Endodermal cell (in vitro differentiated cells): ENCODE results near the gene OR6C75. TPM values are rescaled to one million over a fixed set of nuclear protein-coding genes. Genes with fewer than 3 reads are reported as not detected.
"Not testable (repeated sequence)": the region's sequence is repeated elsewhere in the genome, so short reads cannot be mapped to it uniquely, and the experiment has no call there.

Experiments
- DNase-seq: peaks from one replicate; pipeline ENCODE4 v3.0.0-alpha.2; 2017
- H3K27ac ChIP-seq: 2 replicates; pipeline ENCODE4 v1.5.1; 2013; ENCODE audit warnings: mild to moderate bottlenecking, low read depth, low read length, moderate library complexity
- H3K27me3 ChIP-seq: 2 replicates; pipeline ENCODE4 v1.6.1; 2013; ENCODE audit warnings: mild to moderate bottlenecking, low read length, moderate library complexity; ENCODE audit not compliant: insufficient read depth, control insufficient read depth, poor library complexity, severe bottlenecking
- H3K36me3 ChIP-seq: 2 replicates; pipeline ENCODE4 v1.7.0; 2013; ENCODE audit warnings: mild to moderate bottlenecking, low read length, moderate library complexity; ENCODE audit not compliant: control insufficient read depth, insufficient read depth
- H3K4me1 ChIP-seq: one replicate; pipeline ENCODE4 v1.7.0; 2013; ENCODE audit warnings: low read length; ENCODE audit not compliant: control insufficient read depth, insufficient read depth
- H3K4me3 ChIP-seq: 2 replicates; pipeline ENCODE4 v1.5.1; 2013; ENCODE audit warnings: mild to moderate bottlenecking, low read length, moderate library complexity
- H3K9ac ChIP-seq: 2 replicates; pipeline ENCODE4 v1.6.1; 2013; ENCODE audit warnings: mild to moderate bottlenecking, low read length, moderate library complexity; ENCODE audit not compliant: poor library complexity, severe bottlenecking; ENCODE audit errors: extremely low read depth
- H3K9me3 ChIP-seq: 2 replicates; pipeline ENCODE4 v1.6.1; 2013; ENCODE audit warnings: mild to moderate bottlenecking, low read length, moderate library complexity; ENCODE audit not compliant: control insufficient read depth
- H3K27ac Mint-ChIP-seq: 2 replicates; pipeline ENCODE4 v1.8.0; 2020; ENCODE audit warnings: mixed read lengths
- H3K27me3 Mint-ChIP-seq: 2 replicates; pipeline ENCODE4 v1.8.0; 2021; ENCODE audit warnings: mild to moderate bottlenecking, mixed read lengths; ENCODE audit not compliant: insufficient read depth
- H3K36me3 Mint-ChIP-seq: 2 replicates; pipeline ENCODE4 v1.8.0; 2020; ENCODE audit warnings: low read depth, mixed read lengths
- H3K4me1 Mint-ChIP-seq: 2 replicates; pipeline ENCODE4 v1.8.0; 2020; ENCODE audit warnings: mixed read lengths
- H3K4me3 Mint-ChIP-seq: 2 replicates; pipeline ENCODE4 v1.8.0; 2020; ENCODE audit warnings: mild to moderate bottlenecking, moderate library complexity, mixed read lengths
- H3K9me3 Mint-ChIP-seq: 2 replicates; pipeline ENCODE4 v1.8.0; 2020; ENCODE audit warnings: mild to moderate bottlenecking, mixed read lengths
- WGBS, 2 experiments: methylation state at CpG; one replicate each; pipeline versions ENCODE4 v1.1.5 to v1.1.7; 2013; ENCODE audit warnings: missing lambda C conversion rate in 2 of 2, mixed read lengths in 1 of 2; ENCODE audit not compliant: insufficient coverage in 1 of 2, insufficient read length in 1 of 2; 5-methylcytosine and 5-hydroxymethylcytosine counted together
- long read RNA-seq, 4 experiments: library from polyadenylated mRNA in 2 of 4; library from RNA in 1 of 4; library from capped mRNA in 1 of 4; stranded (forward) in 3 of 4; unstranded in 1 of 4; transcript quantifications; one replicate each; pipeline ENCODE4 v2.0.0, GENCODE V29; 2020 to 2021; ENCODE audit warnings: inconsistent platforms in 1 of 4
- polyA plus RNA-seq, 2 experiments: library from polyadenylated mRNA; stranded (reverse); fragments of 50-300 nt; gene quantifications; one replicate each; pipeline ENCODE4 v1.2.3, GENCODE V29; 2013
- total RNA-seq, 2 donors: library from RNA; stranded (reverse); fragmentation: NEBNext Ultra II Directional in 1 of 2; extraction: Animal tissue kit (Norgen Biotek cat#: 25700) in 1 of 2; gene quantifications; 2 replicates in 1 of 2; 3 replicates in 1 of 2; pipeline ENCODE4 v1.2.1, GENCODE V29; 2021
- TF ChIP-seq, protein P1 (sequence below): fragments of 200-600 bp; sonication (generic); conservative IDR thresholded peaks from 2 replicates; pipeline ENCODE4 v1.5.0; 2021; ENCODE audit warnings: antibody characterized with exemption, mild to moderate bottlenecking

The OR6C75 gene
- not detected for total RNA-seq
- polyA plus RNA-seq (2013, experiment 1 of 2), result not detected
- polyA plus RNA-seq (2013, experiment 2 of 2), result not detected
- long read RNA-seq, experiment 1, result 0 reads
- long read RNA-seq, experiment 2, result 0 reads
- long read RNA-seq, experiment 3, result 0 reads
- long read RNA-seq, experiment 4, result 0 reads

DNA sequence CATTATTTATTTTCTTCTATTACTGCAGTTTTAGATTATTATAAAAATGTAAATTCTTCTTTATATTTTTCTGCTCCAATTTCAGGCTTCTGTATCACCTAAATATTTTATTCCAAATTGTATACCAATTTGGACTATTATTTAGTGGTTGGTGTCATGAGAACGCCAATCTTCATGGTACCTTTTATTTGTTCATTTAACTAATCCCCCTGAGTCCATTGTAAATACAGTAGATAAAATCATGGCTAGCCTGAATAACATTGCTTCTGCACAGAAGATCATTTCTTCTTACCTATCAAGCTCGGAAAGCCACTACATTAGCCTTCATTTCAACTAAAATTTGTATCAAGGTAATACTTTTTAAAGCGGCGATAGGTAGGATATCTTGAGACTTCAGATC lies at the start of gene OR6C75:
Gene OR6C75, plus strand, starts transcription at position 301 of the 400 bp plus-strand sequence. CDS start 2,136 bp downstream, outside the sequence.
- H3K9me3 Mint-ChIP-seq, result no peaks in the 10 kb centered on the region
- H3K4me3 ChIP-seq, result no peak within 1 kb of the TSS
- H3K36me3 Mint-ChIP-seq, result no peaks in the 10 kb centered on the region
- no peaks in the 10 kb centered on the region for H3K27me3 ChIP-seq
- H3K27ac Mint-ChIP-seq, result no peak within 1 kb of the TSS
- DNase-seq, result no peak
- H3K9me3 ChIP-seq, result no peaks in the 10 kb centered on the region
- 87 to 100% methylated on average over 3 to 4 of the region's 4 CpGs for WGBS, 2 experiments
- H3K4me1 ChIP-seq, result no peaks in the 10 kb centered on the region
- H3K27me3 Mint-ChIP-seq, result no peaks in the 10 kb centered on the region
- no peak within 1 kb of the TSS for H3K9ac ChIP-seq
- no peaks in the 10 kb centered on the region for H3K36me3 ChIP-seq
- no peaks in the 10 kb centered on the region for H3K4me1 Mint-ChIP-seq
- no peak within 1 kb of the TSS for H3K4me3 Mint-ChIP-seq
- H3K27ac ChIP-seq, result no peak within 1 kb of the TSS
- TF ChIP-seq, protein P1, sequence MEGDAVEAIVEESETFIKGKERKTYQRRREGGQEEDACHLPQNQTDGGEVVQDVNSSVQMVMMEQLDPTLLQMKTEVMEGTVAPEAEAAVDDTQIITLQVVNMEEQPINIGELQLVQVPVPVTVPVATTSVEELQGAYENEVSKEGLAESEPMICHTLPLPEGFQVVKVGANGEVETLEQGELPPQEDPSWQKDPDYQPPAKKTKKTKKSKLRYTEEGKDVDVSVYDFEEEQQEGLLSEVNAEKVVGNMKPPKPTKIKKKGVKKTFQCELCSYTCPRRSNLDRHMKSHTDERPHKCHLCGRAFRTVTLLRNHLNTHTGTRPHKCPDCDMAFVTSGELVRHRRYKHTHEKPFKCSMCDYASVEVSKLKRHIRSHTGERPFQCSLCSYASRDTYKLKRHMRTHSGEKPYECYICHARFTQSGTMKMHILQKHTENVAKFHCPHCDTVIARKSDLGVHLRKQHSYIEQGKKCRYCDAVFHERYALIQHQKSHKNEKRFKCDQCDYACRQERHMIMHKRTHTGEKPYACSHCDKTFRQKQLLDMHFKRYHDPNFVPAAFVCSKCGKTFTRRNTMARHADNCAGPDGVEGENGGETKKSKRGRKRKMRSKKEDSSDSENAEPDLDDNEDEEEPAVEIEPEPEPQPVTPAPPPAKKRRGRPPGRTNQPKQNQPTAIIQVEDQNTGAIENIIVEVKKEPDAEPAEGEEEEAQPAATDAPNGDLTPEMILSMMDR, result no peak

GRCh38 chr12:55314043-55314442 lies 48.7 kb upstream of the OR6C75 start, which contains the start of gene OR6C1:
Gene OR6C1 (plus strand): TSS chr12:55314343. CDS start chr12:55320600, 6,257 bp downstream.
- H3K27me3 Mint-ChIP-seq, result no peaks in the 10 kb centered on the region
- no peaks in the 10 kb centered on the region for H3K9me3 Mint-ChIP-seq
- WGBS, 2 experiments, result 96% methylated on average over 2 of the region's 2 CpGs; no CpG with 5 or more reads in 1 of the 2 experiments

GRCh38 chr12:55320201-55320600 lies 42.6 kb upstream of the OR6C75 start:
- Histone ChIP-seq H3K9me3 (peaks cover 7% of the 10 kb centered on the region), H3K4me1 (no peaks in the 10 kb centered on the region), H3K36me3 (no peaks in the 10 kb centered on the region), H3K4me3 (no peak overlapping the region), H3K27me3 (no peaks in the 10 kb centered on the region), H3K9ac (no peak overlapping the region), H3K27ac (no peak overlapping the region)
- WGBS, 2 experiments, result 88 to 94% methylated on average over 2 to 4 of the region's 4 CpGs
- TF ChIP-seq, protein P1, result no peak
- Mint-ChIP-seq H3K27me3 (no peaks in the 10 kb centered on the region), H3K4me3 (no peak overlapping the region), H3K9me3 (no peaks in the 10 kb centered on the region), H3K36me3 (no peaks in the 10 kb centered on the region), H3K27ac (no peak overlapping the region), H3K4me1 (no peaks in the 10 kb centered on the region)
- DNase-seq, result no peak

More at GRCh38 chr12:55314043-55314442, 48.7 kb upstream of the OR6C75 start, which contains the start of gene OR6C1:
- H3K4me3 Mint-ChIP-seq, result no peak within 1 kb of the TSS
- Histone ChIP-seq H3K36me3 (no peaks in the 10 kb centered on the region), H3K27me3 (no peaks in the 10 kb centered on the region), H3K9ac (no peak within 1 kb of the TSS), H3K9me3 (peaks cover under 1% of the 10 kb centered on the region), H3K27ac (no peak within 1 kb of the TSS), H3K4me1 (peaks cover 4% of the 10 kb centered on the region), H3K4me3 (no peak within 1 kb of the TSS)
- TF ChIP-seq, protein P1, result no peak
- DNase-seq, result no peak
- no peaks in the 10 kb centered on the region for H3K4me1 Mint-ChIP-seq
- H3K36me3 Mint-ChIP-seq, result no peaks in the 10 kb centered on the region
- no peak within 1 kb of the TSS for H3K27ac Mint-ChIP-seq

DNA sequence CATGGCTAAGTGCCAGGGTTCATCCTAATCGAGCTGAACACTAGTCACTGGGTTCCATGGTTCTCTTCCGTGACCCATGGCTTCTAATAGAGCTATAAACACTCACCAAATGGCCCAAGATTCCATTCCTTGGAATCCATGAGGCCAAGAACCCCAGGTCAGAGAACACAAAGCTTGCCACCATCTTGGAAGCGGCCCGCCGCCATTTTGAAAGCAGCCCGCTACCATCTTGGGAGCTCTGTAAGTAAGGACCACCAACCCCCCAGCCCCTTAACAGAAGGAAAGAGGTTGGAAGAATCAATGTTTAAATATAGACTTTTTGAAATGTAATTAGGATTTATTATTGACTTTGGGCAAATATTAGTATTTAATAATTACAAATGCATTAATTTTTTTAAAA lies 37.0 kb upstream of the OR6C75 start:
- WGBS, 2 experiments, result 95 to 100% methylated on average over 2 to 6 of the region's 6 CpGs
- not testable (repeated sequence) for H3K4me1 Mint-ChIP-seq, H3K9me3 ChIP-seq, H3K9ac ChIP-seq, H3K4me1 ChIP-seq, H3K36me3 Mint-ChIP-seq, H3K4me3 Mint-ChIP-seq, H3K36me3 ChIP-seq, H3K27me3 ChIP-seq, H3K27ac Mint-ChIP-seq, H3K4me3 ChIP-seq, H3K27me3 Mint-ChIP-seq, H3K9me3 Mint-ChIP-seq, H3K27ac ChIP-seq, DNase-seq
